ENCODE measurements around the gene CXCL9.

GRCh38 chr4:76001700-76002099, 5.6 kb downstream of the CXCL9 start:
- TF ChIP-seq CTCF (conservative IDR thresholded peaks at IDR 0.05) (no peak), EZH2 (IDR thresholded peaks at IDR 0.05; ENCODE audit: low read depth) (no peak)

Measured in PC-9 (cell line).